ENCODE measurements around the gene SERPINA12.

DNA sequence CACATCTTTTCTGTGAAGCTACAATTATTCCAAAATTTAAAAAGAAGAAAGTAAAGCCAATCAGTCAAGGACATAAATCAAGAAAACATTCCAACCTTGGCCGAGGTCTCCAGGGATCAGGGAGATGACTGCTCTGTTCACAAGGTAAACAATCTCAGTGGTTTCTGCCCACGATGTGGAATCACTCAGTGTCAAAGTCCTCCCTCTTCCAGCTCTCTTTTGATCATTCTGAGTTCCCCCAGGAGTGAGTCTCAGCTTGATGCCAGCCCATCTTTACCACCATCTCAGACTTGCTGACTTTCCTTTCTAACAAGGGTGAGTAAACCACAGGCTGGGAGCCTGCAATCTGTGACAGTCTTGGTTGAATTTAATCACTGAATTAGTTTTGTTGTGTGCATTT lies 28.5 kb downstream of the SERPINA12 start:
- no peak for TF ChIP-seq POLR2A (IDR thresholded peaks at IDR 0.05)
- TF ChIP-seq, protein P1, sequence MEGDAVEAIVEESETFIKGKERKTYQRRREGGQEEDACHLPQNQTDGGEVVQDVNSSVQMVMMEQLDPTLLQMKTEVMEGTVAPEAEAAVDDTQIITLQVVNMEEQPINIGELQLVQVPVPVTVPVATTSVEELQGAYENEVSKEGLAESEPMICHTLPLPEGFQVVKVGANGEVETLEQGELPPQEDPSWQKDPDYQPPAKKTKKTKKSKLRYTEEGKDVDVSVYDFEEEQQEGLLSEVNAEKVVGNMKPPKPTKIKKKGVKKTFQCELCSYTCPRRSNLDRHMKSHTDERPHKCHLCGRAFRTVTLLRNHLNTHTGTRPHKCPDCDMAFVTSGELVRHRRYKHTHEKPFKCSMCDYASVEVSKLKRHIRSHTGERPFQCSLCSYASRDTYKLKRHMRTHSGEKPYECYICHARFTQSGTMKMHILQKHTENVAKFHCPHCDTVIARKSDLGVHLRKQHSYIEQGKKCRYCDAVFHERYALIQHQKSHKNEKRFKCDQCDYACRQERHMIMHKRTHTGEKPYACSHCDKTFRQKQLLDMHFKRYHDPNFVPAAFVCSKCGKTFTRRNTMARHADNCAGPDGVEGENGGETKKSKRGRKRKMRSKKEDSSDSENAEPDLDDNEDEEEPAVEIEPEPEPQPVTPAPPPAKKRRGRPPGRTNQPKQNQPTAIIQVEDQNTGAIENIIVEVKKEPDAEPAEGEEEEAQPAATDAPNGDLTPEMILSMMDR (IDR thresholded peaks at IDR 0.05): no peak
